Activated CD8-positive, alpha-beta T cell treated with anti-CD3 and anti-CD28 coated beads for 36 hours (primary cell): Measurements from ENCODE around the gene CFAP54. TPM values are rescaled to one million over a fixed set of nuclear protein-coding genes. Genes with fewer than 3 reads are reported as not detected.
"Not testable (repeated sequence)": the region's sequence is repeated elsewhere in the genome, so short reads cannot be mapped to it uniquely, and the experiment has no call there.

Experiments
- ATAC-seq: fragments of 200-7000 bp; cut with Tn5 transposase; one replicate; pipeline ENCODE4 v1.10.0; 2021; ENCODE audit warnings: mild to moderate bottlenecking, moderate library complexity
- CTCF ChIA-PET: fragments of 350-600 bp; sonication (Branson Sonifier 250); formaldehyde crosslinking; loops from one replicate; lab custom pipeline; 2021; ENCODE audit warnings: antibody characterized with exemption; lab: Charles Lee
- POLR2A ChIA-PET: fragments of 350-600 bp; sonication (Branson Sonifier 250); formaldehyde crosslinking; loops from one replicate; lab custom pipeline; 2021; ENCODE audit warnings: antibody characterized with exemption; lab: Charles Lee
- DNase-seq: peaks from one replicate; pipeline ENCODE4 v3.0.0-alpha.2; 2020
- H3K27ac Mint-ChIP-seq: one replicate; pipeline ENCODE4 v1.8.0; 2021; ENCODE audit warnings: mild to moderate bottlenecking, mixed read lengths
- H3K27me3 Mint-ChIP-seq: one replicate; pipeline ENCODE4 v1.8.0; 2021; ENCODE audit warnings: mixed read lengths
- H3K36me3 Mint-ChIP-seq: one replicate; pipeline ENCODE4 v1.8.0; 2021; ENCODE audit warnings: low read depth, mixed read lengths
- H3K4me1 Mint-ChIP-seq: one replicate; pipeline ENCODE4 v1.8.0; 2021; ENCODE audit warnings: low read depth, mixed read lengths
- H3K4me3 Mint-ChIP-seq: one replicate; pipeline ENCODE4 v1.8.0; 2021; ENCODE audit warnings: mild to moderate bottlenecking, moderate library complexity, mixed read lengths
- H3K9me3 Mint-ChIP-seq: one replicate; pipeline ENCODE4 v1.8.0; 2021; ENCODE audit warnings: mixed read lengths
- CTCF ChIP-seq: fragments of 200-600 bp; IDR thresholded peaks from one replicate; pipeline ENCODE4 v1.8.0; 2022; ENCODE audit warnings: antibody characterized with exemption, mild to moderate bottlenecking
- intact Hi-C: fragments of 100-400 bp; cut with micrococcal nuclease; formaldehyde crosslinking; loops from one replicate; pipeline ENCODE4 v1.10.0; 2022
- total RNA-seq, 2 experiments: library from RNA; stranded (reverse); gene quantifications; one replicate each; pipeline ENCODE4 v1.2.3, GENCODE V29; 2021

CFAP54 gene
- total RNA-seq, 2 experiments from 2014 or later, result 0.38 to 0.45 TPM

GRCh38 chr12:96669786-96670185 lies 180.4 kb downstream of the CFAP54 start:
- Mint-ChIP-seq H3K9me3 (peaks cover 5% of the 10 kb centered on the region), H3K4me3 (no peak overlapping the region), H3K27me3 (peaks cover 8% of the 10 kb centered on the region), H3K4me1 (no peaks in the 10 kb centered on the region), H3K27ac (no peak overlapping the region), H3K36me3 (no peaks in the 10 kb centered on the region)
- intact Hi-C loops, result no loop called here
- no peak for DNase-seq
- ChIA-PET CTCF (interaction anchor here (0.9 kb wide), 1 partner anchor 9 kb away, joined by 4 read pairs; no protein-coding TSS in a partner anchor), POLR2A (no interaction called here)
- TF ChIP-seq CTCF, result no peak
- no peak for ATAC-seq

- H3K4me1 Mint-ChIP-seq, result no peaks in the 10 kb centered on the region
- no peak for DNase-seq
- H3K36me3 Mint-ChIP-seq, result no peaks in the 10 kb centered on the region
- H3K4me3 Mint-ChIP-seq, result no peak overlapping the region
- no peak for ATAC-seq
- peaks cover 8% of the 10 kb centered on the region for H3K27me3 Mint-ChIP-seq
- peaks cover 5% of the 10 kb centered on the region for H3K9me3 Mint-ChIP-seq
- no peak for TF ChIP-seq CTCF
- ChIA-PET CTCF (interaction anchor here (0.9 kb wide), 1 partner anchor 9 kb away, joined by 4 read pairs; no protein-coding TSS in a partner anchor), POLR2A (no interaction called here)
- intact Hi-C loops, result no loop called here
- H3K27ac Mint-ChIP-seq, result no peak overlapping the region
Measured at GRCh38 chr12:96670334-96670899, 181.0 kb downstream of the CFAP54 start.

GRCh38 chr12:96675519-96675918 lies 186.1 kb downstream of the CFAP54 start:
- intact Hi-C loops, H3K27ac Mint-ChIP-seq, H3K4me3 Mint-ChIP-seq, DNase-seq, H3K4me1 Mint-ChIP-seq, H3K36me3 Mint-ChIP-seq, POLR2A ChIA-PET, ATAC-seq, H3K9me3 Mint-ChIP-seq, CTCF ChIA-PET, H3K27me3 Mint-ChIP-seq: not testable (repeated sequence)

GRCh38 chr12:96677363-96677762 lies 188.0 kb downstream of the CFAP54 start:
- no peak for TF ChIP-seq CTCF
- ATAC-seq, result no peak
- intact Hi-C loops, result no loop called here
- POLR2A ChIA-PET, result no interaction called here
- no peak overlapping the region for H3K27ac Mint-ChIP-seq
- H3K27me3 Mint-ChIP-seq, result peaks cover 6% of the 10 kb centered on the region
- no peak for DNase-seq
- H3K36me3 Mint-ChIP-seq, result no peaks in the 10 kb centered on the region
- H3K4me3 Mint-ChIP-seq, result no peak overlapping the region
- no peaks in the 10 kb centered on the region for H3K9me3 Mint-ChIP-seq
- no peaks in the 10 kb centered on the region for H3K4me1 Mint-ChIP-seq
- CTCF ChIA-PET, result no interaction called here

- Mint-ChIP-seq H3K4me3 (no peak overlapping the region), H3K27ac (no peak overlapping the region), H3K36me3 (no peaks in the 10 kb centered on the region), H3K9me3 (peaks cover 2% of the 10 kb centered on the region), H3K27me3 (peaks cover 9% of the 10 kb centered on the region), H3K4me1 (no peaks in the 10 kb centered on the region)
- intact Hi-C loops, result no loop called here
- ChIA-PET POLR2A (no interaction called here), CTCF (interaction anchor here (1.0 kb wide), 1 partner anchor 110 kb away, joined by 3 read pairs; no protein-coding TSS in a partner anchor)
- no peak for DNase-seq
- ATAC-seq, result no peak
- no peak for TF ChIP-seq CTCF
Measured at GRCh38 chr12:96687719-96688118, 198.3 kb downstream of the CFAP54 start.
